HG03159 (cell line): ENCODE measurements around the gene CEP95.
A peak's percentile ranks its signal among the peaks of the same experiment; 100 is the strongest.

Source experiments
- ATAC-seq: cut with Tn5 transposase; IDR thresholded peaks from one replicate; pipeline ENCODE4 v1.9.1; 2021; ENCODE audit warnings: mild to moderate bottlenecking, moderate library complexity; ENCODE audit not compliant: unreplicated experiment

The CEP95 gene

GRCh38 chr17:64496348-64496785, 10.4 kb upstream of the CEP95 start:
- ATAC-seq, result peak; percentile 6

GRCh38 chr17:64496786-64497564, 9.8 kb upstream of the CEP95 start, which contains the start of gene POLG2:
Gene POLG2, minus strand, starts transcription at chr17:64497054. Its CDS starts 86 bp downstream, at chr17:64496968.
- ATAC-seq, result peak; percentile 78

GRCh38 chr17:64497565-64498035, 9.2 kb upstream of the CEP95 start:
- no peak for ATAC-seq

- ATAC-seq, result no peak
Observed at GRCh38 chr17:64498308-64499203, 8.2 kb upstream of the CEP95 start.

- no peak for ATAC-seq
Observed at GRCh38 chr17:64499805-64500486, 6.8 kb upstream of the CEP95 start.

- ATAC-seq, result no peak
Observed at GRCh38 chr17:64500487-64500859, 6.3 kb upstream of the CEP95 start.

- no peak for ATAC-seq
Observed at GRCh38 chr17:64500862-64501765, 5.7 kb upstream of the CEP95 start.

GRCh38 chr17:64502021-64502420, 4.8 kb upstream of the CEP95 start:
- no peak for ATAC-seq

GRCh38 chr17:64502809-64503208, 4.0 kb upstream of the CEP95 start:
- ATAC-seq, result no peak

GRCh38 chr17:64503341-64503740, 3.4 kb upstream of the CEP95 start:
- ATAC-seq, result no peak

GRCh38 chr17:64503821-64504768, 2.7 kb upstream of the CEP95 start:
- ATAC-seq, result no peak

GRCh38 chr17:64504769-64505339, 1.9 kb upstream of the CEP95 start:
- no peak for ATAC-seq

- peak; percentile 0 for ATAC-seq
Observed at GRCh38 chr17:64505340-64506200, 1.2 kb upstream of the CEP95 start.

- ATAC-seq, result peak; percentile 61
Observed at GRCh38 chr17:64506201-64506575, 589 bp upstream of the CEP95 start, which contains the start of gene DDX5. Gene DDX5, minus strand, starts transcription at chr17:64506289. Its CDS starts 170 bp downstream, at chr17:64506119.

- peak; percentile 21 for ATAC-seq
Observed at GRCh38 chr17:64507413-64507782, 621 bp downstream of the CEP95 start.

GRCh38 chr17:64508683-64509082, 1.9 kb downstream of the CEP95 start:
- no peak for ATAC-seq

GRCh38 chr17:64509179-64509578, 2.4 kb downstream of the CEP95 start:
- no peak for ATAC-seq

GRCh38 chr17:64515419-64515818, 8.6 kb downstream of the CEP95 start:
- no peak for ATAC-seq
